CD4-positive, alpha-beta T cell (primary cell): ENCODE results near the gene TACC3. TPM values are rescaled to one million over a fixed set of nuclear protein-coding genes. Genes with fewer than 3 reads are reported as not detected.

Experiments
- ATAC-seq: fragments of 200-7000 bp; cut with Tn5 transposase; one replicate; pipeline ENCODE4 v1.10.0; 2022; ENCODE audit warnings: mild to moderate bottlenecking; ENCODE audit not compliant: poor library complexity
- CTCF ChIA-PET: fragments of 350-600 bp; sonication (Branson Sonifier 250); formaldehyde crosslinking; loops from one replicate; lab custom pipeline; 2021; ENCODE audit warnings: antibody characterized with exemption, inconsistent platforms; lab: Charles Lee
- POLR2A ChIA-PET: fragments of 350-600 bp; sonication (Branson Sonifier 250); formaldehyde crosslinking; loops from one replicate; lab custom pipeline; 2021; ENCODE audit warnings: antibody characterized with exemption, inconsistent platforms; lab: Charles Lee
- DNase-seq, 14 experiments: peaks; one replicate each; pipeline ENCODE4 v3.0.0-alpha.2; 2013 to 2020; ENCODE audit warnings: mixed read lengths in 2 of 14
- H3K27ac ChIP-seq, 2 donors: one replicate each; pipeline versions ENCODE4 v1.5.1 to v1.7.0; 2013; ENCODE audit warnings: low read length in 2 of 2, low read depth in 1 of 2, mild to moderate bottlenecking in 1 of 2
- H3K27me3 ChIP-seq, 2 experiments: 1 replicate in 1 of 2; 2 replicates in 1 of 2; pipeline versions ENCODE4 v1.6.1 to v1.7.0; 2013; ENCODE audit warnings: low read length in 2 of 2, control low read depth in 1 of 2, mild to moderate bottlenecking in 1 of 2, moderate library complexity in 1 of 2; ENCODE audit not compliant: insufficient read depth in 2 of 2, control insufficient read depth in 1 of 2
- H3K36me3 ChIP-seq: one replicate; pipeline ENCODE4 v1.6.1; 2013; ENCODE audit warnings: low read length, control low read depth; ENCODE audit not compliant: insufficient read depth
- H3K4me1 ChIP-seq: one replicate; pipeline ENCODE4 v1.6.1; 2013; ENCODE audit warnings: low read length, control low read depth; ENCODE audit not compliant: insufficient read depth
- H3K4me3 ChIP-seq: one replicate; pipeline ENCODE4 v1.5.1; 2013; ENCODE audit warnings: mild to moderate bottlenecking, low read length, moderate library complexity
- H3K9me3 ChIP-seq, 2 experiments: 1 replicate in 1 of 2; 2 replicates in 1 of 2; pipeline versions ENCODE4 v1.6.1 to v1.7.0; 2013; ENCODE audit warnings: low read length in 2 of 2, mild to moderate bottlenecking in 2 of 2, control low read depth in 1 of 2, moderate library complexity in 1 of 2; ENCODE audit not compliant: control insufficient read depth in 1 of 2, insufficient read depth in 1 of 2
- H3K27ac Mint-ChIP-seq: one replicate; pipeline ENCODE4 v1.8.0; 2020; ENCODE audit warnings: mixed read lengths
- H3K27me3 Mint-ChIP-seq: one replicate; pipeline ENCODE4 v1.8.0; 2021; ENCODE audit warnings: mixed read lengths
- H3K36me3 Mint-ChIP-seq: one replicate; pipeline ENCODE4 v1.8.0; 2021; ENCODE audit warnings: low read depth, mixed read lengths
- H3K4me1 Mint-ChIP-seq: one replicate; pipeline ENCODE4 v1.8.0; 2021; ENCODE audit warnings: low read depth, mixed read lengths
- H3K4me3 Mint-ChIP-seq: one replicate; pipeline ENCODE4 v1.8.0; 2020; ENCODE audit warnings: mild to moderate bottlenecking, mixed read lengths
- H3K9me3 Mint-ChIP-seq: one replicate; pipeline ENCODE4 v1.8.0; 2020; ENCODE audit warnings: mixed read lengths
- CTCF ChIP-seq: fragments of 200-600 bp; IDR thresholded peaks from one replicate; pipeline ENCODE4 v1.8.0; 2022; ENCODE audit warnings: antibody characterized with exemption, mild to moderate bottlenecking
- intact Hi-C, 2 experiments: fragments of 100-400 bp; cut with DNase I in 1 of 2; cut with micrococcal nuclease in 1 of 2; formaldehyde crosslinking; loops; one replicate each; pipeline versions ENCODE4 v1.15.1 to v1.9.0; 2023 to 2025; cut with DNase I, micrococcal nuclease
- total RNA-seq, 174 experiments: library from RNA in 2 of 174; stranded (reverse) in 2 of 174; gene quantifications; one replicate each; pipeline ENCODE4 v1.2.3 and lab custom pipeline; 2021 to 2026

The TACC3 gene
- total RNA-seq, 2 experiments from 2014 or later = 123 TPM

GRCh38 chr4:1770245-1770644, 48.9 kb downstream of the TACC3 start:
- Mint-ChIP-seq H3K4me1 (no peaks in the 10 kb centered on the region), H3K36me3 (no peaks in the 10 kb centered on the region)

GRCh38 chr4:1770791-1771231, 49.5 kb downstream of the TACC3 start:
- DNase-seq (no peak), ATAC-seq (no peak)
- Histone ChIP-seq H3K4me1 (peaks cover 8% of the 10 kb centered on the region), H3K27me3 (peaks cover 19 to 23% of the 10 kb centered on the region in 2 experiments), H3K9me3 (peaks cover 0 to 16% of the 10 kb centered on the region in 2 experiments), H3K4me3 (no peak overlapping the region), H3K27ac (no peak overlapping the region), H3K36me3 (no peaks in the 10 kb centered on the region)
- ChIA-PET CTCF (no interaction called here), POLR2A (interaction anchor here (0.7 kb wide), 1 partner anchor 344 kb away, joined by 3 read pairs; no protein-coding TSS in a partner anchor)
- Mint-ChIP-seq H3K4me1 (no peaks in the 10 kb centered on the region), H3K4me3 (no peak overlapping the region), H3K27ac (no peak overlapping the region), H3K36me3 (no peaks in the 10 kb centered on the region), H3K27me3 (peaks cover 9% of the 10 kb centered on the region), H3K9me3 (no peaks in the 10 kb centered on the region)
- no peak for TF ChIP-seq CTCF
- intact Hi-C loops = no loop called here

More at GRCh38 chr4:1770245-1770644, 48.9 kb downstream of the TACC3 start:
- H3K9me3 Mint-ChIP-seq = no peaks in the 10 kb centered on the region
- no peak overlapping the region for H3K27ac Mint-ChIP-seq
- Histone ChIP-seq H3K36me3 (no peaks in the 10 kb centered on the region), H3K9me3 (peaks cover 0 to 16% of the 10 kb centered on the region in 2 experiments), H3K4me3 (no peak overlapping the region), H3K27me3 (peaks cover 19 to 26% of the 10 kb centered on the region in 2 experiments), H3K4me1 (peaks cover 8% of the 10 kb centered on the region), H3K27ac (no peak overlapping the region)
- ChIA-PET CTCF (no interaction called here), POLR2A (interaction anchor here (0.7 kb wide), 1 partner anchor 344 kb away, joined by 3 read pairs; no protein-coding TSS in a partner anchor)
- no peak for DNase-seq
- no peak for ATAC-seq
- peaks cover 14% of the 10 kb centered on the region for H3K27me3 Mint-ChIP-seq
- TF ChIP-seq CTCF = no peak
- intact Hi-C loops = no loop called here
- no peak overlapping the region for H3K4me3 Mint-ChIP-seq

GRCh38 chr4:1771555-1772305, 50.4 kb downstream of the TACC3 start:
- Histone ChIP-seq H3K36me3 (no peaks in the 10 kb centered on the region), H3K4me3 (no peak overlapping the region), H3K27me3 (peaks cover 12 to 14% of the 10 kb centered on the region in 2 experiments), H3K9me3 (peaks cover 0 to 16% of the 10 kb centered on the region in 2 experiments), H3K27ac (no peak overlapping the region), H3K4me1 (peaks cover 8% of the 10 kb centered on the region)
- ChIA-PET CTCF (no interaction called here), POLR2A (no interaction called here)
- Mint-ChIP-seq H3K9me3 (no peaks in the 10 kb centered on the region), H3K36me3 (no peaks in the 10 kb centered on the region), H3K27ac (no peak overlapping the region), H3K27me3 (peaks cover 9% of the 10 kb centered on the region), H3K4me3 (no peak overlapping the region), H3K4me1 (no peaks in the 10 kb centered on the region)
- ATAC-seq (no peak), DNase-seq (no peak)
- intact Hi-C loops = no loop called here
- TF ChIP-seq CTCF = no peak
